ENCODE results near the gene CASK. TPM values are rescaled to one million over a fixed set of nuclear protein-coding genes. Genes with fewer than 3 reads are reported as not detected.

The CASK gene
- total RNA-seq, 2 donors from 2014 or later = 90.8 to 107 TPM

DNA sequence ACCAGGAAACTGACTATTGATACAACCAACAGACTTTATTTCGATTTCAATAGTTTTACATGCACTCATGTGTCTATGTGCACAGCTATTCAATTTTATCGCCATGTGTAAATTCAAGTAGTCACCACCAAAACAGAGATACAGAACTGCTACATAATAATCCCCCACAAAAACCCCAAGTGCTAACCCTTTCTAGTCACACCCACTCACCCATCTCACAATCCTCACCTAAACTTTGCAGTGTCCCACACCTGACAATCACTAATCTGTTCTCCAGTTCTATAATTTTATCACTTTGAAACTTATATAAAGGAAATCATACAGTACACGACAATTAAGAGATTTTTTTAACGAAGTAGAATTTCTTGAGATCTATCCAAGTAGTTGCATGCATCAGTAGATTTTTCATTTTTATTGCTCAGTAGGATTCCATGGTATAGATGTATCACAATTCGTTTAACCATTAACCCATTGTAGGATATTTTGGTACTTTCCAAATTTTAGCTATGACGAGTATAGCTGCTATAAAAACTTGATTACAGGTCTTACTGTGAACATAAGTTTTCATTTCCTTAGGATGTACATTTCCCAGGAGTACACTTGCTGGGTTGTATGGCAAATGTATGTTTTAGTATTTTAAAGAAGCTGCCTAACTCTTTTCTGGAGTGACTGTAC lies 85.9 kb downstream of the CASK start:
- Histone ChIP-seq H3K27me3 (no peaks in the 10 kb centered on the region), H3K9me3 (no peaks in the 10 kb centered on the region), H3K36me3 (no peaks in the 10 kb centered on the region), H3K4me3 (no peak overlapping the region), H3K9ac (ENCODE audit: low read depth in 2 of 2, low read length in 2 of 2) (no peak overlapping the region), H3K27ac (no peak overlapping the region), H3K4me1 (no peaks in the 10 kb centered on the region)
- DNase-seq = no peak
- intact Hi-C loops (cut with DNase I) = no loop called here
- TF ChIP-seq, protein P1, sequence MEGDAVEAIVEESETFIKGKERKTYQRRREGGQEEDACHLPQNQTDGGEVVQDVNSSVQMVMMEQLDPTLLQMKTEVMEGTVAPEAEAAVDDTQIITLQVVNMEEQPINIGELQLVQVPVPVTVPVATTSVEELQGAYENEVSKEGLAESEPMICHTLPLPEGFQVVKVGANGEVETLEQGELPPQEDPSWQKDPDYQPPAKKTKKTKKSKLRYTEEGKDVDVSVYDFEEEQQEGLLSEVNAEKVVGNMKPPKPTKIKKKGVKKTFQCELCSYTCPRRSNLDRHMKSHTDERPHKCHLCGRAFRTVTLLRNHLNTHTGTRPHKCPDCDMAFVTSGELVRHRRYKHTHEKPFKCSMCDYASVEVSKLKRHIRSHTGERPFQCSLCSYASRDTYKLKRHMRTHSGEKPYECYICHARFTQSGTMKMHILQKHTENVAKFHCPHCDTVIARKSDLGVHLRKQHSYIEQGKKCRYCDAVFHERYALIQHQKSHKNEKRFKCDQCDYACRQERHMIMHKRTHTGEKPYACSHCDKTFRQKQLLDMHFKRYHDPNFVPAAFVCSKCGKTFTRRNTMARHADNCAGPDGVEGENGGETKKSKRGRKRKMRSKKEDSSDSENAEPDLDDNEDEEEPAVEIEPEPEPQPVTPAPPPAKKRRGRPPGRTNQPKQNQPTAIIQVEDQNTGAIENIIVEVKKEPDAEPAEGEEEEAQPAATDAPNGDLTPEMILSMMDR (IDR thresholded peaks at IDR 0.05) = no peak

DNA sequence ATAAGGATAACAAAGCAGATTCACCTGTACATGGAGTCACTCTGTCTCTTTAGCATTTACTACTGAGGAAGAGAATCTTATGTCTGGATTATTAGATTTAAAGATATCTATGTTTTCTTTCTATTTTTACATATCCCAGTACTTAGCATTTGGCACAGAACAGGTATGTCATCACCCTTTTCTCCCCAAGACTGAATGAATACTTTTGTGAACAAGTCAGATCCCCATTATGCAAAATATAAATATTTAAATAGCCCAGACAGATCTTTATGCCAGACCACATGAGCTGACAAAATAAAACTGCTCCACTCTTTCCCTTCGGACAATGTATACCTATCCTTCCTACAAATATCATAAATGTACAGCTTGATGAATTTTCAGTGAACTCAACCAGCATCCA lies 94.5 kb downstream of the CASK start:
- TF ChIP-seq, protein P1 (IDR thresholded peaks at IDR 0.05) = no peak
- Histone ChIP-seq H3K4me1 (no peaks in the 10 kb centered on the region), H3K27me3 (no peaks in the 10 kb centered on the region), H3K9ac (ENCODE audit: low read depth in 2 of 2, low read length in 2 of 2) (no peak overlapping the region), H3K4me3 (no peak overlapping the region), H3K27ac (no peak overlapping the region), H3K9me3 (no peaks in the 10 kb centered on the region), H3K36me3 (no peaks in the 10 kb centered on the region)
- intact Hi-C loops (cut with DNase I) = loop anchor here (10.0 kb wide), 1 partner anchor 86 kb away; no protein-coding TSS in a partner anchor
- DNase-seq = no peak

DNA sequence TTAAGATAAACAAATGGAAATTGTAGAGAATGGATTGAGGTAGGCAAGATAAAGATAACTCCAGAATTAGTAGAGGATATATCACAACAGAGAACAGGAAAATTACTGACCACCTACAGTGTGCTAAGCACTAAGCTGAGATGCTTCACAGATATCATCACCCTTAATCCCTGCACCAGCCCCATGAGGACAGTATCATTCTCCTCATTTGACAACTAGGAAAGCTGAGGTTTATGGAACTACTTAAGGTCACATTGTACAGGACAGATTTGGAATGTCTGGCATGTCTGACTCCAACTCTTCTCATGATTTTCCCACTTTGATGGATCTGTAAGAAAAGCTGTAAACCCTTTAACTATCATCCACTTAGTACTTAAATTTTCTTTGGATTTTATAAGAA lies 95.5 kb downstream of the CASK start:
- H3K36me3 ChIP-seq = no peaks in the 10 kb centered on the region
- no peaks in the 10 kb centered on the region for H3K4me1 ChIP-seq
- DNase-seq = no peak
- TF ChIP-seq, protein P1 (IDR thresholded peaks at IDR 0.05) = no peak
- intact Hi-C loops (cut with DNase I) = loop anchor here (10.0 kb wide), 1 partner anchor 87 kb away; no protein-coding TSS in a partner anchor
- H3K27me3 ChIP-seq = no peaks in the 10 kb centered on the region
- H3K27ac ChIP-seq = no peak overlapping the region
- H3K4me3 ChIP-seq = no peak overlapping the region
- H3K9ac ChIP-seq (ENCODE audit: low read depth in 2 of 2, low read length in 2 of 2) = no peak overlapping the region
- H3K9me3 ChIP-seq = no peaks in the 10 kb centered on the region

DNA sequence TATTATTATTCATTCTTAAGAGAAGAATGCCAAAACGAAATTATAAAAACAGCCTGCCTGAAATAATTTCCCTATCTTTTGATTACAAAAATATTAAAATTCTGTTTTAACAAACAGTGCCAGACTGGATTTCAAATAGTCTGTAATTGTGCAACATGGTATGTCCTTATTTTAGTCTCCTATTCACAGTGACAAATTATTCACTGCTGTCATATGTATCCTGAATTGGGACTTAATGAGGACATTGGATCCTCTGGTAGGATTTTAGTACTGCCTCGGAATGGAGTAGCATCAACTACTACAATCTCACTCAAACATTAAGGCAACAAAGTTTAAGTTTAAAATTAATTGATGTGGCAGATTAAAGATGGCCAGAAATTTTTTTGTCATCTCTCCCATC lies 97.6 kb downstream of the CASK start:
- Histone ChIP-seq H3K4me1 (no peaks in the 10 kb centered on the region), H3K27me3 (no peaks in the 10 kb centered on the region), H3K27ac (no peak overlapping the region), H3K9me3 (no peaks in the 10 kb centered on the region), H3K4me3 (no peak overlapping the region), H3K9ac (ENCODE audit: low read depth in 2 of 2, low read length in 2 of 2) (no peak overlapping the region), H3K36me3 (no peaks in the 10 kb centered on the region)
- TF ChIP-seq, protein P1 (IDR thresholded peaks at IDR 0.05) = no peak
- DNase-seq = no peak
- intact Hi-C loops (cut with DNase I) = loop anchor here (10.0 kb wide), 1 partner anchor 89 kb away; no protein-coding TSS in a partner anchor

DNA sequence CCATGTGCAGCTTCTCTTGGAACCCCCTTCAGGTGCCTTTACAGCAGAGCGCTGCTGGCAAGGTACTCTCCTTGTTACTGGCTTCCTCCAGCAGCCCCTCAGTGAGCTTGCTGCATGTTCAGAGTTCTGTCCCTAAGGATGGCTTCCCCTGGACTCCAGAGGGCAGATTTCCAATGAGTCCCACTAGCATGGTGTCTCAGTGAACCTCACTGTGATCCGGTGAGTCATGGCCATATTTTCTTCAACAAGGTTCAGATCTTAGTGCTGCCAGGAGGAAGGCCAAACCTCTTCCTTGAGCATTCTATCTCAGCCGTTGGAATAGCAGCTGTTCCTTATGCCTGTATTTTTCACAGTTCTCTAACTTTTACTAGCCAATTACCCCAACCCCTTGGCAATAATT lies 98.8 kb downstream of the CASK start:
- Histone ChIP-seq H3K4me3 (no peak overlapping the region), H3K9me3 (no peaks in the 10 kb centered on the region), H3K9ac (ENCODE audit: low read depth in 2 of 2, low read length in 2 of 2) (no peak overlapping the region), H3K27me3 (no peaks in the 10 kb centered on the region), H3K27ac (no peak overlapping the region), H3K36me3 (no peaks in the 10 kb centered on the region), H3K4me1 (no peaks in the 10 kb centered on the region)
- intact Hi-C loops (cut with DNase I) = loop anchor here (10.0 kb wide), 1 partner anchor 90 kb away; no protein-coding TSS in a partner anchor
- TF ChIP-seq, protein P1 (IDR thresholded peaks at IDR 0.05) = no peak
- peak; percentile 28 for DNase-seq
